PC-9 (cell line): ENCODE data around the gene NOTCH4.

Experiments
- CTCF ChIP-seq: fragments of 200-600 bp; sonication (generic); conservative IDR thresholded peaks from 2 replicates; pipeline ENCODE4 v1.6.1; 2017; ENCODE audit warnings: mixed run types, antibody characterized with exemption, mild to moderate bottlenecking, moderate library complexity
- EZH2 ChIP-seq: fragments of 200-600 bp; sonication (generic); IDR thresholded peaks from 2 replicates; pipeline ENCODE4 v1.8.0; 2017; ENCODE audit warnings: antibody characterized with exemption, low read depth

- TF ChIP-seq CTCF (no peak), EZH2 (no peak)
These were observed 25.0 kb downstream of the NOTCH4 start for GRCh38 chr6:32198866-32199265.
